ENCODE measurements around the gene DMRTA1. TPM values are rescaled to one million over a fixed set of nuclear protein-coding genes. Genes with fewer than 3 reads are reported as not detected.

DMRTA1 gene
- 30.1 TPM for total RNA-seq (ENCODE audit: unreplicated experiment)
- long read RNA-seq, full-length matches to known transcripts, result 24 of 27 reads
- long read RNA-seq, partial matches to known transcripts, result 1 of 27 reads
- long read RNA-seq, other reads (novel, unspliced or antisense), result 2 of 27 reads

- DNase-seq, result peak; percentile 89
- peaks cover 2% of the 10 kb centered on the region for H3K27me3 Mint-ChIP-seq (ENCODE audit: unreplicated experiment)
- H3K4me1 Mint-ChIP-seq (ENCODE audit: low read depth, unreplicated experiment), result peaks cover 7% of the 10 kb centered on the region
- TF ChIP-seq CTCF (IDR thresholded peaks at IDR 0.05; ENCODE audit: partially characterized antibody, unreplicated experiment), result no peak
- H3K27ac Mint-ChIP-seq (ENCODE audit: unreplicated experiment), result peak within 1 kb of the TSS; percentile 94
- peaks cover 7% of the 10 kb centered on the region for H3K9me3 Mint-ChIP-seq (ENCODE audit: unreplicated experiment)
- H3K4me3 Mint-ChIP-seq (ENCODE audit: unreplicated experiment), result peak within 1 kb of the TSS; percentile 98
- H3K36me3 Mint-ChIP-seq (ENCODE audit: unreplicated experiment), result no peaks in the 10 kb centered on the region
Measured at GRCh38 chr9:22446589-22446949, at the start of gene DMRTA1. Gene DMRTA1 (plus strand): TSS chr9:22446824. CDS start chr9:22447066, 242 bp downstream.

DNA sequence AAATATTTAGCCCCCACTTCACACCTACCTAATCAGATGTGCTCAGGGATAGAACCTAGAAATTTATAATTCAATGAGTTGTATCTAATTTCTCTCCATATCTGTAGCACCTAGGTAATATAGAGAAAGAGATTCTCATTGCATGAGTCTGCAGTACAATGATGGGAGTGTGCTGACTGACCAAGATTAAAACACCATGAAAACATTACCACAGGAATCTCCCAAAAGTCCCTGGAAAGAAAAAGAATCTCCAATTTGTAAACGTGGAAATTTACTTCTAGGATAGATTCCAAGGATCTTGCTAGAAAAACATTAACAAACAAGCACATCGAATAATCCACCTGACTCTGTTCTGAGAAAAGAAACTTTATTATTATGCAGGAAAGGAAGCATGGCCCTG lies 45.0 kb upstream of the DMRTA1 start:
- Mint-ChIP-seq H3K9me3 (ENCODE audit: unreplicated experiment) (peaks cover 11% of the 10 kb centered on the region), H3K4me3 (ENCODE audit: unreplicated experiment) (no peak overlapping the region), H3K27ac (ENCODE audit: unreplicated experiment) (no peak overlapping the region), H3K36me3 (ENCODE audit: unreplicated experiment) (peaks cover 1% of the 10 kb centered on the region), H3K27me3 (ENCODE audit: unreplicated experiment) (peaks cover 4% of the 10 kb centered on the region), H3K4me1 (ENCODE audit: low read depth, unreplicated experiment) (peaks cover 15% of the 10 kb centered on the region)
- no peak for DNase-seq
- TF ChIP-seq CTCF (IDR thresholded peaks at IDR 0.05; ENCODE audit: partially characterized antibody, unreplicated experiment), result no peak

- DNase-seq, result peak; percentile 81
- peaks cover 14% of the 10 kb centered on the region for H3K9me3 Mint-ChIP-seq (ENCODE audit: unreplicated experiment)
- peaks cover 17% of the 10 kb centered on the region for H3K4me1 Mint-ChIP-seq (ENCODE audit: low read depth, unreplicated experiment)
- no peaks in the 10 kb centered on the region for H3K36me3 Mint-ChIP-seq (ENCODE audit: unreplicated experiment)
- peak overlapping the region; percentile 87 for H3K27ac Mint-ChIP-seq (ENCODE audit: unreplicated experiment)
- H3K4me3 Mint-ChIP-seq (ENCODE audit: unreplicated experiment), result peak overlapping the region; percentile 71
- H3K27me3 Mint-ChIP-seq (ENCODE audit: unreplicated experiment), result peaks cover 4% of the 10 kb centered on the region
- no peak for TF ChIP-seq CTCF (IDR thresholded peaks at IDR 0.05; ENCODE audit: partially characterized antibody, unreplicated experiment)
Measured at GRCh38 chr9:22405869-22406659, 40.6 kb upstream of the DMRTA1 start.

DNA sequence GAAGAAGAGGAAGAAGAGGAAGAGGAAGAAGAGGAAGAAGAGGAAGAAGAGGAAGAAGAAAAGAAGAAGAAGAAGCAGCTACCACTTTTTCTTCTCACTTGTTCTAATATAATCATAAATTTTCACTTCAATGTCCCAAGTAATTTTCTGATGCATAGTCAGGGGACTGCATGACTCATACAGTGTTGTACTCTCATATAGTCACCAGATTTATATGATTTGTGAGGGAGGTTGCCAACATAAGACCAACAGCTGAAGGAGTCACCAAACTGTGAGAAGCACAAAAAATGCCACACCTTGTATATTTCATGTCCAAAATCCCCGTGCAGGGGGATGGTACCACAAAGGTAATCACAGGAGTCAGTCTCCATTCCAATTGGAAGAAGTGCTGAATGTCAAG lies 32.7 kb upstream of the DMRTA1 start:
- Mint-ChIP-seq H3K4me1 (ENCODE audit: low read depth, unreplicated experiment) (peaks cover 20% of the 10 kb centered on the region), H3K9me3 (ENCODE audit: unreplicated experiment) (peaks cover 3% of the 10 kb centered on the region), H3K27ac (ENCODE audit: unreplicated experiment) (no peak overlapping the region), H3K36me3 (ENCODE audit: unreplicated experiment) (no peaks in the 10 kb centered on the region), H3K4me3 (ENCODE audit: unreplicated experiment) (no peak overlapping the region), H3K27me3 (ENCODE audit: unreplicated experiment) (no peaks in the 10 kb centered on the region)
- no peak for TF ChIP-seq CTCF (IDR thresholded peaks at IDR 0.05; ENCODE audit: partially characterized antibody, unreplicated experiment)
- no peak for DNase-seq

Measured in glutamatergic neuron (in vitro differentiated cells).